GM18499 (cell line): Measurements from ENCODE around the gene INO80E.
"Not testable (repeated sequence)": the region's sequence is repeated elsewhere in the genome, so short reads cannot be mapped to it uniquely, and the experiment has no call there.

Experiments used
- ATAC-seq: cut with Tn5 transposase; IDR thresholded peaks from one replicate; pipeline ENCODE4 v1.9.1; 2021; ENCODE audit warnings: moderate number of reproducible peaks; ENCODE audit not compliant: insufficient read depth, unreplicated experiment

Gene INO80E, protein sequence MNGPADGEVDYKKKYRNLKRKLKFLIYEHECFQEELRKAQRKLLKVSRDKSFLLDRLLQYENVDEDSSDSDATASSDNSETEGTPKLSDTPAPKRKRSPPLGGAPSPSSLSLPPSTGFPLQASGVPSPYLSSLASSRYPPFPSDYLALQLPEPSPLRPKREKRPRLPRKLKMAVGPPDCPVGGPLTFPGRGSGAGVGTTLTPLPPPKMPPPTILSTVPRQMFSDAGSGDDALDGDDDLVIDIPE

GRCh38 chr16:29995911-29996765, at the start of gene INO80E:
TSS of gene INO80E (plus strand) at chr16:29996241. CDS start at chr16:29996311, 70 bp downstream.
- peak; percentile 61 for ATAC-seq

DNA sequence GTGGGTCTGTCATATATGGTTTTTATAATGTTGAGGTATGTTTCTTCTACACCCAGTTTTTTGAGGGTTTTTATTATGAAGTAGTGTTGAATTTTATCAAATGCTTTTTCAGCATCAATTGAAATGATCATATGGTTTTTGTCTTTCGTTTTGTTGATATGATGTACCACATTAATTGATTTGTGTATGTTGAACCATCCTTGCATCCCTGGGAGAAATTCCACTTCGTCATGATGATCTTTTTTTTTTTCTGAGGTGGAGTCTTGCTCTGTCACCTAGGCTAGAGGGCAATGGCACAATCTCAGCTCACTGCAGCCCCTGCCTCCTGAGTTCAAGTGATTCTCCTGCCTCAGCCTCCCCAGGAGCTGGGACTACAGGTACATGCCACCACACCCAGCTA, 48.1 kb upstream of the INO80E start:
- ATAC-seq = no peak

GRCh38 chr16:29950806-29951461, 45.1 kb upstream of the INO80E start:
- ATAC-seq = no peak

DNA sequence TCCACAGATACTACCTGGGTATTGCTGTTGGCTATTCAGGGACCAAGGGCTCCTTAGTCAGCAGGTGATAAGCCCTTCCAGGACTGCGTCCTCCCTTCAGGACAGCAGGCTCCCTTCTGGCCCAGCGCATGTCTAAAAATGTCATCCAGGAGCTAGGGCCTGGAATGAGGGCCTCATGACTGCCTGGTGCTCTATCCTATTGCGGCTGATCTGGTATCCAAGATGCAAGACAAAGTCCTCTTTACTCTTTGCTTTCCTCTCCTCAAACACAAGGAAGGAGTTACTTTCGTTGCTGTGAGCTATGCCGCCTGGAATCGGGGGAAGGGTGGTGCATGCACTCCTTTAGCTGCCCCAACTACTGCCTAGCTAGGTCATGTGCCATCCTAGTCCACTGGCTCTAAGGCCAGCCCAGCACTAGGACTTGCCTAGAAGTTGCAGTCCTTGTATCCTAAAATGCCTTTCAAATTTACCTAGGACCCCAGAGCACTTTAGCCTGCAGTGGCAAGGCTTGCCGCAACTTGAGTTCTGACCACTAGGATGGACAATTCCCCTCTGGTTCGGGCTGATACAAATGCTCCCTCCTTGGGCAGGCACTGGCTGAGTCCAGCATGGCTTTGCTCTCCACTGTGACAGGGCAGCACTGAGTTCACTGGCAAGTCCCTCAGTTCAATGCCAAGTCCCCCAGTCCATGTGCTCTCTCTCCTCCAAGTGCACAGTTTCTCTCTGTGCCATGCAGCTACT, 44.2 kb upstream of the INO80E start:
- no peak for ATAC-seq

- ATAC-seq = no peak
These were observed 37.3 kb upstream of the INO80E start for GRCh38 chr16:29958756-29959155.

- ATAC-seq = no peak
These were observed 36.7 kb upstream of the INO80E start for GRCh38 chr16:29959293-29959692.

DNA sequence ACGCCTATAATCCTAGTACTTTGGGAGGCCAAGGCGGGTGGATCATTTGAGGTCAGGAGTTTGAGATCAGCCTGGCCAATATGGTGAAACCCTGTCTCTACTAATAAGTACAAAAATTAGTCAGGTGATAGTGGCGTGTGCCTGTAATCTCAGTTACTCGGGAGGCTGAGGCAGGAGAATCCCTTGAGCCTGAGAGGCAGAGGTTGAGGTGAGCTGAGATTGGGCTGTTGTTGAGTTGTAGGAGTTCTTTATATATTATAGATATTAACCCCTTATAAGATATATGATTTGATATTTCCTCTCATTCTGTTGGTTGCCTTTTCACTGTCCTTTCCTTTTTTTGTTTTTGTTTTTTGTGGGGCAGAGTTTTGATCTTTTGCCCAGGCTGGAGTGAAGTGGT, 36.2 kb upstream of the INO80E start:
- not testable (repeated sequence) for ATAC-seq

- ATAC-seq = no peak
These were observed 34.9 kb upstream of the INO80E start for GRCh38 chr16:29961127-29961478.

DNA sequence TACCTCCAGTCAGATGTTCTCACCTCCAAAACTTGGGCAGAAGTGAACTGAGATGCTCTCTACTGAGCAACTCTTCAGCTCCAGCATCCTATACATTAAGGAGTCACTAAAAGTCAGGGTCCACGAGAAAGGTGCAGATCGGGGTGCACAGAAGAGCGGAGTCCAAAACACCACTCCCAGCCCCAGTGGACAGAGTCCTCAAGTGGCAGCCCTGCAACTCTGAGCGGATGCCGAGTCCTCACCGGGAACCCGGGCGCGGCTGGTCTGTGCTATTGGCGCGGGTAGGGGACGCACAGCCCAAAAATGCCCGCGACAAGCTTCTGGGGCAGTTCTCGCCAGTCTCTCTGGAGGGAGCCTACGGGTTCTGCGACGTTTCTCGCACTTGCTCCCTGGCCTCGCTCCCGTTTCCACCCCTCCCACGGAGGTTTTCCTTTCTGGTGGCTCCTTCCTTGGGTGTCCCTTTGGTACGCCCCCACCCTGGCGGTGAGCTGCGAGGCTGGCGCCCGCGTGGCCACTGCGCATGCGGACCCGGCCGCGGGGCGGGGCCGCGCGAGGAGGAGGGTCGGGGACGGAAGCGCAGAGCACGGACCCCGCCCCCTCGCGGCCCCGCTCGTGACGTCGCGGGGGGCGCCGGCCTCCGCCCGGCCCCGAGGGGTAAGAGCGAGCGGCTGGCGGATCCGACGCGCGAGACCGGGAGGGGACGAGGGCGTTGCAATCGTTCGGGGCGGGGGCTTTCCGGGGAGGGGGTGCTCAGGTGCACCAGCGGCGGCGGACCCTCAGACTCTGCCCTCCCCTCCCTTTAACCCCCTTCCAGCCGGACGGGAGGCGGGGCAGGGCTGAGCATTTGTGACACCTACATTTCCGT, 34.3 kb upstream of the INO80E start, which contains the start of gene TMEM219:
Gene TMEM219, plus strand, starts transcription at position 601 of the 865 bp plus-strand sequence. CDS start 1,065 bp downstream, outside the sequence.
- ATAC-seq = no peak

DNA sequence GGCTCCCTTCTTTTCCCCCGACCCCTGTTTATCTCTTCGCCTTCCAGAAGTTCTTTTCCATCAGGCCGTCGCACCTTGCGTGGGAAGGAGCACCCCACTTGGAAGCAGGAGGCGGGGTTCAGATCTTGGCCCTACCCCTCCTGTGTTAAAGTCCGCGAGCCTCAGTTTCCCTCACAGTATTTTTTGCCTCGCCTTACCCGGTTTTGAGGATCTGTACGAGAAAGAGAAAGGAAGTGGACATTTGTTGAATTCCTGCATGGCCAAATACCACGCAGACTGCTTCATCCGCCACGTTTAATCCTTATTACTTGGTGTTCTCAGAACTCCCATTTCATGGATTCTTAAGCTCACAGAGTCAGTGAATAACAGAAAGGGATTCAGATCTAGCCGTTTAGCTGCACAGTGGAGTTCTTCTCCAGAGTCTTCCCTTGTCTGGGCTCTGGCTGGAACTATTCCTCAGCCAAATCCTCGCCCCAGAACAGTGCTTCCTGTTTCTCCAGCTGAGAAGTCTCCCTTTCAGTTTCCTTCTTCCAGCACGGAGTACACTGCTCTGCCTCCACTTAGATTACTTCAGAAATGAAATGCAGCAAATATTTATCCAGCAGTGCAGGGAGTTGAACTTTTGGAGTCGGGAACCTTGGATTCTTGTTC, 33.6 kb upstream of the INO80E start:
- no peak for ATAC-seq

DNA sequence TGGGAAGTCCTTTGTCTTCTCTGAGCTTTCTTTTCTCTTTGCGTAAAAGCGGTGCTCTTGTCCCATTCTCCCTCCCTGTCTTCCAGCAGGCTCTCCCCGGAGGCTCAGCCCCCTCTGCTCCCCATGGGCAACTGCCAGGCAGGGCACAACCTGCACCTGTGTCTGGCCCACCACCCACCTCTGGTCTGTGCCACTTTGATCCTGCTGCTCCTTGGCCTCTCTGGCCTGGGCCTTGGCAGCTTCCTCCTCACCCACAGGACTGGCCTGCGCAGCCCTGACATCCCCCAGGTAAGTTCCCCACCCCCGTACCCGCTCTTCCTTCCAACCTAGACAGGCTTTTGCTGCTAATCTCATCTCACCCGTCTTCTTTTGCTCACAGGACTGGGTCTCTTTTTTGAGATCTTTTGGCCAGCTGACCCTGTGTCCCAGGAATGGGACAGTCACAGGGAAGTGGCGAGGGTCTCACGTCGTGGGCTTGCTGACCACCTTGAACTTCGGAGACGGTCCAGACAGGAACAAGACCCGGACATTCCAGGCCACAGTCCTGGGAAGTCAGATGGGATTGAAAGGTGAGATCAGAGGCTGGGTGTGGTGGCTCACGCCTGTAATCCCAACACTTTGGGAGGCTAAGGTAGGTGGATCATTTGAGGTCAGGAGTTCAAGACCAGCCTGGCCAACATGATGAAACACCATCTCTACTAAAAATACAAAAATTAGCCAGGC, 32.9 kb upstream of the INO80E start:
- ATAC-seq = no peak

GRCh38 chr16:29968205-29968604, 27.8 kb upstream of the INO80E start:
- no peak for ATAC-seq

GRCh38 chr16:29971304-29971703, 24.7 kb upstream of the INO80E start:
- ATAC-seq = no peak

DNA sequence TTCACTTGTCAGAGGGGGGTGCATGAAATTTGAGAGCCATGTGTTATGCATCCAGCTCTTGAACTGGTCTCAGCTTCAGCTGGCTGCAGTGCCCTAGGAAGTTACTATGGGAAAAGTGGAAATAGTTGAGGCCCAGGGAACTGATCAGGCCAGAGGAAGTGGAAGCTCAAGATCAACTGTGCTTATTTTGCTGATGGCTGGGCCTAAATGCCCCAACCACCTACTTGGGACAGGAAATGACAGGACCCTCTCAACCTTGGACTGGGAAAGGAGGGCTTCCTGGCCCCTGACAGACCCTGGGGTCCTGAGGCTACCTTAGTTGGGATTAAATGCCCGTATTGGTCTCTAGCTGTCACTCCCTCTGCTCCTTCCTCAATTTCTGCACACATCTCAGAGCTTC, 23.5 kb upstream of the INO80E start:
- ATAC-seq = no peak

- no peak for ATAC-seq
These were observed 23.1 kb upstream of the INO80E start for GRCh38 chr16:29972992-29973383.

DNA sequence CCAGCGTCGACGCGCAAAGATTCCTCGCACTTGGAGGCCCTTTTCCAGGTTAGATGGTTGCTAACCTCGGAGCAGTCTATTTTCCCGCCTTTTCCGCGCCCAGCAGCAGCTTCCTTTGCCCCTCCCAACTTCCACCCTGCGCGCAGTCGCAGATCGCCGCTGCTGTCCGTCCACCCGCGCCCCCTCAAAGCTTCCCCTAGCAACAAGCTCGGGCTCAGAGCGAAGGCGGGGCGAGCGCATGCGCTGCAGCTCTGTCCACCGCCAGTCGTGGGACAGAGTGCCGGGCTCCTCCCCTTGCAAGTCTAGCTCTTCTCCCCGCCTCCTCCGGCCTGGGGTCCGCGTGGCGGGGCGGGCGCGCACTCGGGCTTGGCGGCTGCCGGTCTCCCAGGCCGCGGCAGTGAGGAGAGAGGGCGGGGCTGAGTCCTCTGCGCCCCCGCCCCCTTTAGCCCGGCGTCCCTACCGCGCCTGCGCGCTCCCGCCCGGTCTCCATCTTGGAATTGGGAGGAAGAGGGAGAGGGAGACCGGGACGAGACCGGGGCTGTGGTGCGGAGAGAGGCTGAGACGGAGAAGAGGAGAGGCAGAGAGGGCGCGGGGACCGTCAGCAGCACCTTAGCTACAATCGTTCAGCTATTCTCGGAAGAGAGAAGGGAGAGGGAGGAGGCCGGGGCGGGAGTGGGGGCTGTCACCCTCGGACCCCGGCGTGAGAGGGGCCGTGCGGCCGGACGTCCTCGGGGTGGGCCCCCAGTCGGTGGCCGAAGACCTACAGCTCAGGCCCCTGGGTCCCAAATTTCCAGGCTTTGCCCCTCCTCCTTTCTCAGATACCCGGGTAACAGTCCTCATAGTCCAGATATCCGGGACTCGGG, 22.4 kb upstream of the INO80E start, which contains the start of gene TAOK2:
Gene TAOK2, plus strand, starts transcription at position 485 of the 863 bp plus-strand sequence. CDS start 3,905 bp downstream, outside the sequence.
- peak; percentile 73 for ATAC-seq
